VCaP (cell line): Measurements from ENCODE around the gene RERE.

ENCODE experiments used
- H3K27ac ChIP-seq: fragments of 450-650 bp; 2 replicates; pipeline ENCODE4 v1.5.1; 2017
- CTCF ChIP-seq: fragments of 450-650 bp; conservative IDR thresholded peaks from 2 replicates; pipeline ENCODE4 v1.5.1; 2017; ENCODE audit warnings: mild to moderate bottlenecking, moderate library complexity

The RERE gene

GRCh38 chr1:8780405-8780804 lies 37.0 kb downstream of the RERE start:
- TF ChIP-seq CTCF = no peak
- H3K27ac ChIP-seq = no peak overlapping the region

GRCh38 chr1:8777867-8778266 lies 39.6 kb downstream of the RERE start:
- H3K27ac ChIP-seq = no peak overlapping the region
- TF ChIP-seq CTCF = no peak

GRCh38 chr1:8776104-8776503 lies 41.3 kb downstream of the RERE start:
- H3K27ac ChIP-seq = no peak overlapping the region
- TF ChIP-seq CTCF = no peak

GRCh38 chr1:8767006-8767405 lies 50.4 kb downstream of the RERE start:
- TF ChIP-seq CTCF = no peak
- H3K27ac ChIP-seq = no peak overlapping the region

GRCh38 chr1:8765198-8765597 lies 52.2 kb downstream of the RERE start:
- no peak for TF ChIP-seq CTCF
- H3K27ac ChIP-seq = no peak overlapping the region

GRCh38 chr1:8764293-8764937 lies 53.0 kb downstream of the RERE start:
- no peak overlapping the region for H3K27ac ChIP-seq
- no peak for TF ChIP-seq CTCF

GRCh38 chr1:8763888-8764287 lies 53.6 kb downstream of the RERE start:
- H3K27ac ChIP-seq = no peak overlapping the region
- TF ChIP-seq CTCF = no peak

GRCh38 chr1:8754993-8755392 lies 62.4 kb downstream of the RERE start:
- H3K27ac ChIP-seq = no peak overlapping the region
- no peak for TF ChIP-seq CTCF
